HepG2 (cell line): ENCODE measurements around the gene MRPL14. TPM values are rescaled to one million over a fixed set of nuclear protein-coding genes. Genes with fewer than 3 reads are reported as not detected.

Experiments used
- CEBPG ChIP-seq: IDR thresholded peaks from 2 replicates; pipeline ENCODE4 v1.6.1; 2016
- KLF12 ChIP-seq: sonication (generic); formaldehyde crosslinking; IDR thresholded peaks from 2 replicates; pipeline ENCODE4 v1.4.0; 2020; ENCODE audit warnings: missing genetic modification reagents, borderline replicate concordance
- MEIS2 ChIP-seq: sonication (generic); formaldehyde crosslinking; IDR thresholded peaks from 2 replicates; pipeline ENCODE4 v1.9.0; 2021; ENCODE audit warnings: mild to moderate bottlenecking, missing genetic modification reagents
- MXD4 ChIP-seq: IDR thresholded peaks from 2 replicates; pipeline ENCODE4 v1.6.1; 2016; ENCODE audit warnings: mild to moderate bottlenecking, missing biosample characterization, missing genetic modification reagents
- NCOA1 ChIP-seq: sonication (generic); formaldehyde crosslinking; IDR thresholded peaks from 2 replicates; pipeline ENCODE4 v1.9.0; 2021; ENCODE audit warnings: missing genetic modification reagents
- NFKB2 ChIP-seq: sonication (generic); formaldehyde crosslinking; IDR thresholded peaks from 2 replicates; pipeline ENCODE4 v1.4.0; 2020; ENCODE audit warnings: missing genetic modification reagents, borderline replicate concordance
- NFRKB ChIP-seq: fragments of 450-650 bp; IDR thresholded peaks from 2 replicates; pipeline ENCODE4 v1.6.1; 2017
- PAX8 ChIP-seq: sonication (generic); formaldehyde crosslinking; IDR thresholded peaks from 2 replicates; pipeline ENCODE4 v1.8.0; 2022; ENCODE audit warnings: mild to moderate bottlenecking, missing genetic modification reagents, borderline replicate concordance
- PHF20 ChIP-seq: sonication (generic); formaldehyde crosslinking; IDR thresholded peaks from 2 replicates; pipeline ENCODE4 v1.5.0; 2020; ENCODE audit warnings: mild to moderate bottlenecking, missing genetic modification reagents
- RARG ChIP-seq: sonication (generic); formaldehyde crosslinking; IDR thresholded peaks from 2 replicates; pipeline ENCODE4 v1.4.0; 2020; ENCODE audit warnings: low read depth, mild to moderate bottlenecking, missing genetic modification reagents
- RCOR2 ChIP-seq: IDR thresholded peaks from 2 replicates; pipeline ENCODE4 v1.6.1; 2016; ENCODE audit warnings: missing biosample characterization, missing genetic modification reagents
- SMYD3 ChIP-seq: sonication (generic); formaldehyde crosslinking; IDR thresholded peaks from 2 replicates; pipeline ENCODE4 v1.8.1; 2023; ENCODE audit warnings: mild to moderate bottlenecking, missing genetic modification reagents
- TFE3 ChIP-seq: IDR thresholded peaks from 2 replicates; pipeline ENCODE4 v1.6.1; 2016
- THYN1 ChIP-seq: sonication (generic); formaldehyde crosslinking; IDR thresholded peaks from 2 replicates; pipeline ENCODE4 v1.8.1; 2023; ENCODE audit warnings: low read depth, mild to moderate bottlenecking, moderate library complexity, missing genetic modification reagents, borderline replicate concordance
- UBTF ChIP-seq: sonication (generic); formaldehyde crosslinking; IDR thresholded peaks from 2 replicates; pipeline ENCODE4 v1.4.0; 2020; ENCODE audit warnings: mild to moderate bottlenecking, missing genetic modification reagents
- ZHX2 ChIP-seq, 2 experiments: sonication (generic) in 1 of 2; formaldehyde crosslinking in 1 of 2; IDR thresholded peaks; 2 replicates each; pipeline versions ENCODE4 v1.6.1 to v1.9.0; 2014 to 2022; ENCODE audit warnings: antibody characterized with exemption in 1 of 2, borderline replicate concordance in 1 of 2, inconsistent platforms in 1 of 2, low read depth in 1 of 2, missing genetic modification reagents in 1 of 2
- ZNF138 ChIP-seq: sonication (generic); formaldehyde crosslinking; IDR thresholded peaks from 2 replicates; pipeline ENCODE4 v1.5.0; 2020; ENCODE audit warnings: mild to moderate bottlenecking, low read depth, missing genetic modification reagents
- polyA plus RNA-seq, 8 experiments: library from polyadenylated mRNA; depleted of rRNA in 3 of 8; stranded (reverse) in 7 of 8; unstranded in 1 of 8; fragments of >200 nt; fragmentation: Illumina TruSeq in 4 of 8; extraction: Trizol in 4 of 8; gene quantifications; 2 replicates each; pipeline versions ENCODE4 v1.2.1 to v1.2.3, GENCODE V29; 2011 to 2016; ENCODE audit warnings: low read depth in 4 of 8, missing spikeins in 1 of 8, mixed read lengths in 1 of 8; ENCODE audit not compliant: insufficient read depth in 1 of 8
- total RNA-seq, 5 experiments: library from RNA; depleted of rRNA; stranded (reverse); fragments of >200 nt; fragmentation: Illumina TruSeq; extraction: Trizol; gene quantifications; 2 replicates each; pipeline ENCODE4 v1.2.3, GENCODE V29; 2016; ENCODE audit warnings: low read depth in 1 of 5

Gene MRPL14
- total and polyA plus RNA-seq, 2 of the 13 experiments (the other 11 are each of a cell fraction or from before 2014, with no cell fraction given): 157 to 178 TPM

GRCh38 chr6:44074813-44075646, 52.2 kb downstream of the MRPL14 start (continued):
- TF ChIP-seq UBTF (CRISPR knock-in tag) (peak; percentile 3; the same call in 1 of the 2 replicates), ZHX2 (IDR thresholded peaks at IDR 0.05; ENCODE audit: low read depth) (no peak; the same call in 1 of the 2 replicates), ZHX2 (CRISPR knock-in tag; IDR thresholded peaks at IDR 0.05; ENCODE audit: borderline replicate concordance) (no peak), TFE3 (CRISPR knock-in tag) (peak; percentile 78; the same call in 1 of the 2 replicates), RCOR2 (CRISPR knock-in tag) (peak; percentile 88), NFRKB (no peak), RARG (CRISPR knock-in tag) (no peak), NFKB2 (0 out of 2 replicates have a peak, but pooled peaks have one; percentile 83), ZNF138 (CRISPR knock-in tag) (no peak), MEIS2 (CRISPR knock-in tag) (peak; percentile 94), NCOA1 (CRISPR knock-in tag) (peak; percentile 90), PAX8 (CRISPR knock-in tag) (no peak), CEBPG (CRISPR knock-in tag) (peak; percentile 39; the same call in 1 of the 2 replicates), PHF20 (CRISPR knock-in tag) (no peak), THYN1 (CRISPR knock-in tag) (0 out of 2 replicates have a peak, but pooled peaks have one; percentile 75), MXD4 (CRISPR knock-in tag) (peak; percentile 63), SMYD3 (no peak), KLF12 (peak; percentile 85; the same call in 1 of the 2 replicates)
